Aorta (tissue), 5 donors: ENCODE results near the gene APOC4. TPM values are rescaled to one million over a fixed set of nuclear protein-coding genes. Genes with fewer than 3 reads are reported as not detected.
"Not testable (repeated sequence)": the region's sequence is repeated elsewhere in the genome, so short reads cannot be mapped to it uniquely, and the experiment has no call there.

Experiments
- ATAC-seq: fragments of 200-7000 bp; cut with Tn5 transposase; one replicate; pipeline ENCODE4 v1.9.1; 2022; ENCODE audit warnings: moderate library complexity; ENCODE audit not compliant: low FRiP score
- DNase-seq, 2 donors: peaks; one replicate each; pipeline ENCODE4 v3.0.0-alpha.2; 2020
- H3K27ac ChIP-seq, 2 donors: one replicate each; pipeline ENCODE4 v1.5.1; 2013; ENCODE audit warnings: low read length in 2 of 2, mild to moderate bottlenecking in 2 of 2, moderate library complexity in 2 of 2, control low read depth in 1 of 2, inconsistent platforms in 1 of 2, low read depth in 1 of 2
- H3K27me3 ChIP-seq, 2 donors: one replicate each; pipeline ENCODE4 v1.6.1; 2013; ENCODE audit warnings: control low read depth in 1 of 2, low read length in 1 of 2, mild to moderate bottlenecking in 1 of 2, moderate library complexity in 1 of 2; ENCODE audit not compliant: insufficient read depth in 2 of 2, control insufficient read depth in 1 of 2
- H3K36me3 ChIP-seq, 2 donors: one replicate each; pipeline ENCODE4 v1.6.1; 2013; ENCODE audit warnings: control low read depth in 1 of 2, low read length in 1 of 2, mild to moderate bottlenecking in 1 of 2; ENCODE audit not compliant: insufficient read depth in 2 of 2, control insufficient read depth in 1 of 2
- H3K4me1 ChIP-seq, 2 donors: one replicate each; pipeline ENCODE4 v1.6.1; 2013; ENCODE audit warnings: low read length in 2 of 2, control low read depth in 1 of 2, mild to moderate bottlenecking in 1 of 2, moderate library complexity in 1 of 2; ENCODE audit not compliant: insufficient read depth in 2 of 2, control insufficient read depth in 1 of 2
- H3K4me3 ChIP-seq, 2 donors: one replicate each; pipeline ENCODE4 v1.5.1; 2013; ENCODE audit warnings: low read length in 2 of 2, control low read depth in 1 of 2, mild to moderate bottlenecking in 1 of 2
- H3K9me3 ChIP-seq: one replicate; pipeline ENCODE4 v1.6.1; 2013; ENCODE audit warnings: mild to moderate bottlenecking, low read length; ENCODE audit not compliant: control insufficient read depth
- WGBS, 2 donors: extraction: QIAGEN DNeasy Blood & Tissue Kit; methylation state at CpG; one replicate each; pipeline ENCODE4 v1.1.7; 2013; 5-methylcytosine and 5-hydroxymethylcytosine counted together
- intact Hi-C, 2 donors: fragments of 100-400 bp; cut with DNase I; formaldehyde crosslinking; loops; one replicate each; pipeline versions ENCODE4 v1.14.2 to v1.15.0; 2022
- polyA plus RNA-seq, 2 donors: library from polyadenylated mRNA; stranded (reverse); fragments of 200-250 nt; gene quantifications; one replicate each; pipeline ENCODE4 v1.2.3, GENCODE V29; 2013
- total RNA-seq, 2 donors: library from RNA; stranded (reverse); fragmentation: NEBNext Ultra II Directional; extraction: Animal tissue kit (Norgen Biotek cat#: 25700); gene quantifications; one replicate each; pipeline ENCODE4 v1.2.1, GENCODE V29; 2021
- donor health status: healthy with polysubstance abuse.
- donor health status: Bipolar disorder and iron deficiency.
- donor health status: DM: no; HTN: no; CAD: no.
- donor health status: DM: no; HTN: no; CAD: no.
- donor health status: DM: yes; HTN: yes; CAD: no.

Gene APOC4
- total and polyA plus RNA-seq, 4 donors = not detected

DNA sequence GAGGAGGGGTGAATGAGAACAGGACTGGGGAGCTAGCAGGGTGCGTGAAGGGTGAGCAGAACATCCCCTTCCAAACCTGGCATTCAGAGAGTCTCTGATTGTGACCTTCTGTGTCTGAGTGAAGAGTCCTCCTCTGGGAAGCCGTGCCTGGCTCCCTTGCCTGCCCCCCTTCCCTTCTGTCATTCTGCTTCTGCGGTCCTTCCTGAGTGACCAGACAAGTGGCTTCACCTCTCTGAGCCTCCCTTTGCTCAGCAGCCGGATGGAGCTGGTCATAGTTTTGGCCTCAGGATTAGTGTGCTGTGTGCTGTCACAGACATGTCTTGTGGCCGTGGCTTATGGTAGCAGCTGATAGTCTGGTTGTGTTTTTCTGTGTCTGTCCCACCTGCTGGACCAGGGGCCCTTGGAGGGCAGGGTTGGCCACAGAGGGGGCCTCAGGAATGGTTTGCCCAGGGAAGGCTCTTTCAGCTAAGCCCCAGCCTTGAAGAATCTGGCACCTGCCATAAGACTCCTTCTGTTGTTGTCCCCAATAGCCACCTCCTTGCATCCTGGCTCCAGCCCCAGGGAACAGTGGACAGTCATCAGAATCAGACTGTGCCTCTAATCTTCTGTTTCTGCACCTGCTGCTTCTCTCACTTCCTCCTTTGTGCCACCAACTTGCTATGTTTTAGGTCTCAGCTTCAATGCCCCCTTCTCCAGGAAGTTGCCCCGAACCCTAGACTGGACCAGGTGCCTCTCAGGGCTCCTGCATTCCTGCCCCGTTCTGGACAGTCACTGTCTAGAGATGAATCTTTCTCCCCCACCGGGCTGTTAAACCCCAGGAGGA lies 19.1 kb downstream of the APOC4 start:
- WGBS, 2 donors = 75 to 84% methylated on average over 8 of the region's 8 CpGs
- no peaks in the 10 kb centered on the region for H3K4me1 ChIP-seq
- no peaks in the 10 kb centered on the region for H3K36me3 ChIP-seq
- DNase-seq (no peak), ATAC-seq (no peak)
- no peak overlapping the region for H3K27ac ChIP-seq
- H3K4me3 ChIP-seq = no peak overlapping the region
- no peaks in the 10 kb centered on the region for H3K27me3 ChIP-seq
- H3K9me3 ChIP-seq = no peaks in the 10 kb centered on the region
- intact Hi-C loops = no loop called here

DNA sequence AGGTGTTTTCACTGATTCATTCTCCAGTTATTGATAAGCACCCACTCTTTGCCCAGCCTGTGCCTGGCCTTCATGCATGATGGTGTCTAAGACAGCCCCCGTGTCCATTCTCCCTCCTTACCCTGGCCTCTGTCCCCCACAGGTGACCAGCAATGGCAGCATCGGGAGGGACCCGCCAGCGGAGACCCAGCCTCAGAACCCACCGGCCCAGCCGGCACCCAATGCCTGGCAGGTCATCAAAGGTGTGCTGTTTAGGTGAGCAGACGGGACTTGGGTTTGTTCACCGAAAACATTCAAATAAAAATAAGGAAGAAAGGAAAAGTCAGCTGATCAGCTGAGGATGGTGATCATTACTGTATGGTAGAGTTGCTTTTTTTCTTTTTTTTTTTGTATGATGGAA lies 19.8 kb downstream of the APOC4 start:
- WGBS, 2 donors = 87 to 90% methylated on average over 8 of the region's 8 CpGs
- DNase-seq = no peak
- H3K27me3 ChIP-seq = no peaks in the 10 kb centered on the region
- no peak for ATAC-seq
- H3K9me3 ChIP-seq = no peaks in the 10 kb centered on the region
- no peaks in the 10 kb centered on the region for H3K4me1 ChIP-seq
- H3K4me3 ChIP-seq = no peak overlapping the region
- no peaks in the 10 kb centered on the region for H3K36me3 ChIP-seq
- intact Hi-C loops = no loop called here
- no peak overlapping the region for H3K27ac ChIP-seq

DNA sequence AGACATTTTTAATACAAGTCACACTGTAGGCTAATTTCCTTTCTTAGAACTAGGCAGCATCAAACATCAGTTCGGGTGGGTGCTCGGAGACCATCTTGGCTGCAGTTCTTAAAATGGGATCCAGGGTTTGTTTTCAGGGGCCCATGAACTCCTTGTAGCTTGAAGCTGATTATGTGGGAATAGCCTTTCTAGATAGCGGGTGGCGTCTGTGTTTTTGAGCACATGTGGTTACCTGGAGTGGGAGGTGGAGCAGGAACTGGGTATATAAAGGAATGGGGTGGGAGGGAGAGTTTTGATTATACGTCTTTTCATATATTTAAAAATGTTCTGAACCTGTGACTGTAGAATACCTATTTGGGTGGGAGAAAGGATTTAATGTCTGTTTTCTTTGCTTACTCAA lies 26.1 kb downstream of the APOC4 start:
- no peaks in the 10 kb centered on the region for H3K9me3 ChIP-seq
- no peaks in the 10 kb centered on the region for H3K4me1 ChIP-seq
- no peak overlapping the region for H3K4me3 ChIP-seq
- intact Hi-C loops = no loop called here
- peaks cover 0 to 5% of the 10 kb centered on the region in 2 donors for H3K36me3 ChIP-seq
- H3K27me3 ChIP-seq = no peaks in the 10 kb centered on the region
- H3K27ac ChIP-seq = no peak overlapping the region
- WGBS, 2 donors = 85 to 87% methylated on average over 5 of the region's 5 CpGs
- ATAC-seq (no peak), DNase-seq (no peak)

DNA sequence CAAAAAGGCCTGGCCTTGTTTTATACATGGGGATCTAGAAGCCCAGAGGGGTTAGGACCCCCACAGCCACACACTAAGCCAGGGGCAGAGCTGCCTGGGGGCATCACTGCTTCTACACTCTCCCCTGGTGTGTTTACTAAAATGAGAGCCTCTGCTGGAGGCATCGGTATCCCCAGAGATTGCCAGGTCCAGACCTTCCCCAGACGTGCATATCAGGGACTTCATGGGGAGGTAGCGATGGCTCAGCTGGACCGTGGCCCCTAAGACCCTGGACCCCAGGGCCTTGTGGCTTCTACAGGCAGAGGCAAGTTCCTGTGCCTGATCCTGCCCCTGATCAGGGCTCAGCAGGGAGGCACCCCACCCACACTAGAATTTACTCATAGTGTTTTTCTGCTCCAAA lies 26.6 kb downstream of the APOC4 start:
- peaks cover 0 to 5% of the 10 kb centered on the region in 2 donors for H3K36me3 ChIP-seq
- H3K4me3 ChIP-seq = no peak overlapping the region
- no peaks in the 10 kb centered on the region for H3K4me1 ChIP-seq
- no peaks in the 10 kb centered on the region for H3K9me3 ChIP-seq
- no peak for ATAC-seq
- DNase-seq = no peak
- intact Hi-C loops = no loop called here
- no peaks in the 10 kb centered on the region for H3K27me3 ChIP-seq
- WGBS, 2 donors = 86% methylated on average over 4 of the region's 4 CpGs
- no peak overlapping the region for H3K27ac ChIP-seq

DNA sequence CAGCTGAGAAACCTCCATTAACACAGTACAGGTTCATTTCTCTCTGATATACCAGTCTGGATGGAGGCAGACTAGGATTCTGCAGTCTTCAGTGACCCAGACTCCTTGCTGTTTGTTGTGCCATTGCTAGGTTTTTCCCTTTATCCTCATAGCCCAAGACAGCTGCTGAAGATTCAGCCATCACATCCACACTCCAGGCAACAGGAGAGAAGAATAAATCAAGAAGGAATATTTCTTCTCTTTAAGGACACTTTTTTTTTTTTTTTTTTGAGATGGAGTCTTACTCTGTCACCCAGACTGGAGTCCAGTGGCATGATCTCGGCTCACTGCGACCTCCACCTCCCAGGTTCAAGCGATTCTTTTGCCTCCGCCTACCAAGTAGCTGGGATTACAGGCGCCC lies 27.4 kb downstream of the APOC4 start:
- WGBS, 2 donors = 97 to 100% methylated on average over 4 to 5 of the region's 5 CpGs
- no peak overlapping the region for H3K27ac ChIP-seq
- H3K27me3 ChIP-seq = no peaks in the 10 kb centered on the region
- H3K9me3 ChIP-seq = no peaks in the 10 kb centered on the region
- H3K4me3 ChIP-seq = no peak overlapping the region
- intact Hi-C loops = no loop called here
- peaks cover 0 to 8% of the 10 kb centered on the region in 2 donors for H3K36me3 ChIP-seq
- ATAC-seq (no peak), DNase-seq (no peak)
- H3K4me1 ChIP-seq = no peaks in the 10 kb centered on the region

DNA sequence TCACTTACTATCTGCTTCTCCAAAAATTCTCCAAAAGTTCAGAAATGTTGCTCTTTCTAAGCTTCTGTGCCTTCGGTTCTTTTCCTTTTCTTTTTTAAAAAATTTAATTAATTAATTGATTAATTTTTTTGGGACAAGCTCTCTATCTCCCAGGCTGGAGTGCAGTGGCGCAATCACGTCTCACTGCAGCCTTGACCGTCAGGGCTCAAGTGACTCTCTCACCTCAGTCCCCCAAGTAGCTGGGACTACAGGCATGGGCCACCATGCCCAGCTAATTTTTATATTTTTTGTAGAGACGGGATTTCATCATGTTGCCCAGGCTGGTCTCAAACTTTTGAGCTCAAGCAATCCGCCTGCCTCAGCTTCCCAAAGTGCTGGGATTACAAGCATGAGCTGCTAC lies 29.4 kb downstream of the APOC4 start:
- H3K27ac ChIP-seq, H3K4me1 ChIP-seq, intact Hi-C loops, H3K4me3 ChIP-seq, ATAC-seq, H3K9me3 ChIP-seq, DNase-seq, H3K27me3 ChIP-seq: not testable (repeated sequence)
- H3K36me3 ChIP-seq = peaks cover 0 to 18% of the 10 kb centered on the region in 2 donors
- WGBS, 2 donors = 81 to 92% methylated on average over 6 of the region's 6 CpGs

DNA sequence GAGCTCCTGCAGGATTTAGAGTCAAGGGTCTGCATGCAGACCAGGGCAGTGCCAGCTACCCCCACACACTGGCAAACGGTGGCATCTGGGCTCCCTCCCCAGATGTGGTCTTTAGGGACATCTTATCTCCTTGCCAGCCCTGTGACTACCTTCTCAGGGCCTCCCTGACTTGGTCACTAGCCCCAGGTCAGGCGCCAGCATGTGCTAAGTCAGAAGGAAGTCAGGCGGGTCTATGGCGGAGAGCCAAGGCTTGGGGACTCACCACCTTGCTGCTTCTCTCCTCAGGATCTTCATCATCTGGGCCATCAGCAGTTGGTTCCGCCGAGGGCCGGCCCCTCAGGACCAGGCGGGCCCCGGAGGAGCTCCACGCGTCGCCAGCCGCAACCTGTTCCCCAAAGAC lies 30.8 kb downstream of the APOC4 start:
- intact Hi-C loops = no loop called here
- no peak for ATAC-seq
- Histone ChIP-seq H3K4me1 (no peaks in the 10 kb centered on the region), H3K9me3 (no peaks in the 10 kb centered on the region), H3K36me3 (peaks cover 0 to 24% of the 10 kb centered on the region in 2 donors), H3K27me3 (no peaks in the 10 kb centered on the region), H3K27ac (no peak overlapping the region), H3K4me3 (no peak overlapping the region)
- no peak for DNase-seq
- WGBS, 2 donors = 90 to 92% methylated on average over 13 of the region's 13 CpGs

DNA sequence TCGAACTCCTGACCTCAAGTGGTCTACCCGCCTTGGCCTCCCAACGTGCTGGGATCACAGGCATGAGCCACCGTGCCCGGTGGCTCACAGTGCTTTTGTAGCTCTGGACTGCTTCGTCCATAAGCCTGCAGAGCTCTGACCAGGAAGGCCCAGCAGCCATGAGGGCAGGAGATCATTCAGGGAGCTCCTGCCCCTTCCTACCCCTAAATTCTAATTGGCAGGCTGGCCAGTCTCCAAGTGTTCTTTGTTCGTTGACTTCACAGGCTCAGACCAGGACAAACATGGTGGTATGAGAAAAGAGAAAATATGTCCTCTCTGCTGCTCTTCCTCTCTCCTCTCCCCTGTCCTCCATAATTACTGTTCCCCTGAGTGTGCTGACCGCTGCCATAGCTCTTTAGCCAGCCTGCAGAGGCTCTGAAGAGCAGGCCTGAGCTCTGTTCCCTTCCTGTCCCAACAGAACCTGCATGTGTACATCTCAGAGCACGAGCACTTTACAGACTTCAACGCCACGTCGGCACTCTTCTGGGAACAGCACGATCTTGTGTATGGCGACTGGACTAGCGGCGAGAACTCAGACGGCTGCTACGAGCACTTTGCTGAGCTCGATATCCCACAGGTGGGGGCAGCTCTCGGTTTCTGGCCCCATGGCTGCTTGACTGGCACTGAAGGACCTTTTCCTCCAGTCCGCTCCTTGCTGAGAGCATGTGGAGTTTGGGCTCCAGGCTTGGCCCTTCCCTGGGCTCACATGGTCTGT lies 32.1 kb downstream of the APOC4 start:
- no peak overlapping the region for H3K27ac ChIP-seq
- H3K27me3 ChIP-seq = no peaks in the 10 kb centered on the region
- WGBS, 2 donors = 89 to 90% methylated on average over 21 of the region's 21 CpGs
- intact Hi-C loops = no loop called here
- ATAC-seq (no peak), DNase-seq (no peak)
- peaks cover 0 to 23% of the 10 kb centered on the region in 2 donors for H3K36me3 ChIP-seq
- H3K4me3 ChIP-seq = no peak overlapping the region
- H3K9me3 ChIP-seq = no peaks in the 10 kb centered on the region
- no peaks in the 10 kb centered on the region for H3K4me1 ChIP-seq

DNA sequence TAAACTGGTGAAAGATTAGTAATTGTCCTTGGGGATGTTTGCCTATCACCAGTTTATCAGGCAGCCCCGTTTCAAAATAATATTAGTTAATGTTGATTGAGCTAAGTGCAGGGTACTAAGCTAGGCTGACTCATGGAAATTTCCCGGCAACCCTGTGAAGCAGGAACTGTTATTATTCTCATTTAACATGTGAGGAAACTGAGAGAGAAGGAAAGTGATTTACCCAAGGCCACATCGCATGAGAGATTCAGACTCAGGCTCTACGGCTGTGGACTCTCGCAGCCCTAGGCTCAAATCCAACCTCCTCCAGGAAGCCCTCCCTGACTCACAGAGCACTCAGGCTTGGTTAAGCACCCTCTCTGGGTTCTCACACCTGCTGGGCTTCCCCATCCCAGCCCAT lies 32.8 kb downstream of the APOC4 start:
- intact Hi-C loops = no loop called here
- no peaks in the 10 kb centered on the region for H3K4me1 ChIP-seq
- 90 to 91% methylated on average over 5 of the region's 5 CpGs for WGBS, 2 donors
- no peak overlapping the region for H3K27ac ChIP-seq
- no peak for ATAC-seq
- H3K4me3 ChIP-seq = no peak overlapping the region
- H3K9me3 ChIP-seq = no peaks in the 10 kb centered on the region
- H3K36me3 ChIP-seq = peaks cover 0 to 24% of the 10 kb centered on the region in 2 donors
- DNase-seq = no peak
- no peaks in the 10 kb centered on the region for H3K27me3 ChIP-seq
